ENCODE measurements around the gene CCL1. TPM values are rescaled to one million over a fixed set of nuclear protein-coding genes. Genes with fewer than 3 reads are reported as not detected.
A peak's percentile ranks its signal among the peaks of the same experiment; 100 is the strongest.

CCL1 gene
- total and polyA plus RNA-seq, 2 donors (not counting 1 experiment from before 2014, with no cell fraction given) = not detected

- DNase-seq (ENCODE audit: low read depth in 2 of 2) = no peak
- Histone ChIP-seq H3K36me3 (ENCODE audit: control insufficient read depth, insufficient read depth, low read length) (no peaks in the 10 kb centered on the region), H2AFZ (ENCODE audit: low read length) (no peak overlapping the region), H3K9me3 (ENCODE audit: control insufficient read depth, insufficient read depth, low read depth, low read length) (no peaks in the 10 kb centered on the region), H3K4me1 (ENCODE audit: control insufficient read depth, extremely low read depth, insufficient read depth, low read length) (peaks cover 2% of the 10 kb centered on the region), H3K27ac (ENCODE audit: insufficient read depth, low read length) (no peak overlapping the region), H3K9ac (ENCODE audit: insufficient read depth, low read length) (no peak overlapping the region), H3K4me3 (replicated peaks in 1 of 4; ENCODE audit: control extremely low read depth in 1 of 4, insufficient read depth in 1 of 4, low read depth in 3 of 4, low read length in 4 of 4) (no peak overlapping the region), H4K20me1 (ENCODE audit: control insufficient read depth, extremely low read depth, insufficient read depth, low read length) (no peaks in the 10 kb centered on the region), H3K4me2 (ENCODE audit: extremely low read depth, insufficient read depth, low read length) (no peak overlapping the region), H3K27me3 (ENCODE audit: control insufficient read depth, insufficient read depth, low read length) (no peaks in the 10 kb centered on the region), H3K79me2 (ENCODE audit: control insufficient read depth, insufficient read depth, low read length) (no peaks in the 10 kb centered on the region)
- TF ChIP-seq EZH2 (IDR thresholded peaks at IDR 0.05; ENCODE audit: low read length, missing control alignments) = no peak
- no peak for TF ChIP-seq CTCF (conservative IDR thresholded peaks at IDR 0.05 in 1 of 2, IDR thresholded peaks at IDR 0.05 in 1 of 2; ENCODE audit: low read depth in 1 of 2, low read length in 2 of 2)
Measured at GRCh38 chr17:34357398-34357797, 5.6 kb downstream of the CCL1 start.

GRCh38 chr17:34356194-34356593 is 6.8 kb downstream of the CCL1 start, which contains the start of gene CCL13:
Gene CCL13, plus strand, starts transcription at chr17:34356480. Its CDS starts 47 bp downstream, at chr17:34356527.
- H3K9me3 ChIP-seq (ENCODE audit: control insufficient read depth, insufficient read depth, low read depth, low read length) = no peaks in the 10 kb centered on the region
- no peak within 1 kb of the TSS for H3K27ac ChIP-seq (ENCODE audit: insufficient read depth, low read length)
- H4K20me1 ChIP-seq (ENCODE audit: control insufficient read depth, extremely low read depth, insufficient read depth, low read length) = no peaks in the 10 kb centered on the region
- H3K4me2 ChIP-seq (ENCODE audit: extremely low read depth, insufficient read depth, low read length) = no peak within 1 kb of the TSS
- H3K79me2 ChIP-seq (ENCODE audit: control insufficient read depth, insufficient read depth, low read length) = no peaks in the 10 kb centered on the region
- no peaks in the 10 kb centered on the region for H3K27me3 ChIP-seq (ENCODE audit: control insufficient read depth, insufficient read depth, low read length)
- H2AFZ ChIP-seq (ENCODE audit: low read length) = no peak within 1 kb of the TSS
- no peak for DNase-seq (ENCODE audit: low read depth in 2 of 2)
- H3K4me3 ChIP-seq (replicated peaks in 1 of 4; ENCODE audit: control extremely low read depth in 1 of 4, insufficient read depth in 1 of 4, low read depth in 3 of 4, low read length in 4 of 4) = no peak within 1 kb of the TSS
- no peaks in the 10 kb centered on the region for H3K36me3 ChIP-seq (ENCODE audit: control insufficient read depth, insufficient read depth, low read length)
- H3K4me1 ChIP-seq (ENCODE audit: control insufficient read depth, extremely low read depth, insufficient read depth, low read length) = peaks cover 2% of the 10 kb centered on the region
- no peak within 1 kb of the TSS for H3K9ac ChIP-seq (ENCODE audit: insufficient read depth, low read length)
- TF ChIP-seq EZH2 (IDR thresholded peaks at IDR 0.05; ENCODE audit: low read length, missing control alignments) (no peak), CTCF (conservative IDR thresholded peaks at IDR 0.05 in 1 of 2, IDR thresholded peaks at IDR 0.05 in 1 of 2; ENCODE audit: low read depth in 1 of 2, low read length in 2 of 2) (no peak)

- no peak overlapping the region for H2AFZ ChIP-seq (ENCODE audit: low read length)
- TF ChIP-seq CTCF (conservative IDR thresholded peaks at IDR 0.05 in 1 of 2, IDR thresholded peaks at IDR 0.05 in 1 of 2; ENCODE audit: low read depth in 1 of 2, low read length in 2 of 2) (no peak), EZH2 (IDR thresholded peaks at IDR 0.05; ENCODE audit: low read length, missing control alignments) (no peak)
- no peaks in the 10 kb centered on the region for H3K79me2 ChIP-seq (ENCODE audit: control insufficient read depth, insufficient read depth, low read length)
- DNase-seq (ENCODE audit: low read depth in 2 of 2) = peak; percentile 12 to 21
- no peaks in the 10 kb centered on the region for H3K27me3 ChIP-seq (ENCODE audit: control insufficient read depth, insufficient read depth, low read length)
- peaks cover 2% of the 10 kb centered on the region for H3K4me1 ChIP-seq (ENCODE audit: control insufficient read depth, extremely low read depth, insufficient read depth, low read length)
- no peak overlapping the region for H3K4me2 ChIP-seq (ENCODE audit: extremely low read depth, insufficient read depth, low read length)
- no peak overlapping the region for H3K4me3 ChIP-seq (replicated peaks in 1 of 4; ENCODE audit: control extremely low read depth in 1 of 4, insufficient read depth in 1 of 4, low read depth in 3 of 4, low read length in 4 of 4)
- H3K9me3 ChIP-seq (ENCODE audit: control insufficient read depth, insufficient read depth, low read depth, low read length) = no peaks in the 10 kb centered on the region
- no peaks in the 10 kb centered on the region for H4K20me1 ChIP-seq (ENCODE audit: control insufficient read depth, extremely low read depth, insufficient read depth, low read length)
- no peaks in the 10 kb centered on the region for H3K36me3 ChIP-seq (ENCODE audit: control insufficient read depth, insufficient read depth, low read length)
- peak overlapping the region; percentile 50 for H3K27ac ChIP-seq (ENCODE audit: insufficient read depth, low read length)
- no peak overlapping the region for H3K9ac ChIP-seq (ENCODE audit: insufficient read depth, low read length)
Measured at GRCh38 chr17:34354637-34355036, 8.4 kb downstream of the CCL1 start.
